GM18519 (cell line): ENCODE measurements around the gene RNF112.

ENCODE experiments used
- ATAC-seq: cut with Tn5 transposase; IDR thresholded peaks from one replicate; pipeline ENCODE4 v1.9.1; 2021; ENCODE audit warnings: mild to moderate bottlenecking, moderate library complexity; ENCODE audit not compliant: unreplicated experiment, low FRiP score

Gene RNF112

GRCh38 chr17:19374136-19374535 is 36.9 kb upstream of the RNF112 start:
- ATAC-seq, result no peak

- no peak for ATAC-seq
Measured at GRCh38 chr17:19375732-19376131, 35.3 kb upstream of the RNF112 start.

- no peak for ATAC-seq
Measured at GRCh38 chr17:19376811-19377210, 34.2 kb upstream of the RNF112 start.

GRCh38 chr17:19377602-19378415 is 33.2 kb upstream of the RNF112 start:
- ATAC-seq, result peak; percentile 89

GRCh38 chr17:19378416-19379360 is 32.3 kb upstream of the RNF112 start, which contains the start of gene MAPK7:
MAPK7 (plus strand) TSS chr17:19378498; CDS start chr17:19378901, 403 bp downstream.
- ATAC-seq, result no peak

- ATAC-seq, result no peak
Measured at GRCh38 chr17:19379361-19380065, 31.5 kb upstream of the RNF112 start.

GRCh38 chr17:19380481-19381301 is 30.3 kb upstream of the RNF112 start:
- ATAC-seq, result no peak

GRCh38 chr17:19381361-19381740 is 29.7 kb upstream of the RNF112 start:
- no peak for ATAC-seq

- ATAC-seq, result no peak
Measured at GRCh38 chr17:19381741-19382444, 29.1 kb upstream of the RNF112 start.

- no peak for ATAC-seq
Measured at GRCh38 chr17:19382531-19383444, 28.2 kb upstream of the RNF112 start.

GRCh38 chr17:19383681-19384470 is 27.2 kb upstream of the RNF112 start:
- ATAC-seq, result no peak

- no peak for ATAC-seq
Measured at GRCh38 chr17:19384723-19385391, 26.2 kb upstream of the RNF112 start.

- ATAC-seq, result no peak
Measured at GRCh38 chr17:19385521-19385983, 25.5 kb upstream of the RNF112 start.

GRCh38 chr17:19386051-19386929 is 24.7 kb upstream of the RNF112 start:
- no peak for ATAC-seq

- no peak for ATAC-seq
Measured at GRCh38 chr17:19386974-19387920, 23.8 kb upstream of the RNF112 start, which contains the start of gene MFAP4. MFAP4 (minus strand) TSS chr17:19387190; CDS start chr17:19387155, 35 bp downstream.
